AG04450 (cell line): ENCODE data around the gene TENT5C. TPM values are rescaled to one million over a fixed set of nuclear protein-coding genes. Genes with fewer than 3 reads are reported as not detected.

ENCODE experiments used
- CTCF ChIA-PET: fragments of 300-600, 350-600 bp; formaldehyde crosslinking; extraction: SDS; loops from one replicate; lab custom pipeline; 2022; ENCODE audit warnings: antibody characterized with exemption, inconsistent platforms; lab: Charles Lee
- POLR2A ChIA-PET: fragments of 350-600 bp; formaldehyde crosslinking; extraction: SDS; loops from one replicate; lab custom pipeline; 2021; ENCODE audit warnings: antibody characterized with exemption, inconsistent platforms; lab: Yijun Ruan, JAX
- DNase-seq: peaks from one replicate; pipeline ENCODE4 v3.0.0-alpha.2; 2011; ENCODE audit warnings: low read depth, low spot score
- H3K27ac ChIP-seq: one replicate; pipeline ENCODE4 v1.5.1; 2012; ENCODE audit warnings: low read depth, low read length, control low read depth
- H3K27me3 ChIP-seq: one replicate; pipeline ENCODE4 v1.6.0; 2012; ENCODE audit warnings: low read length; ENCODE audit not compliant: control insufficient read depth, insufficient read depth
- H3K4me3 ChIP-seq: 2 replicates; pipeline ENCODE4 v1.5.1; 2011; ENCODE audit warnings: mild to moderate bottlenecking, low read depth, low read length, control low read depth
- H3K9me3 ChIP-seq: 2 replicates; pipeline ENCODE4 v1.5.1; 2012; ENCODE audit warnings: low read length; ENCODE audit not compliant: control insufficient read depth, insufficient read depth
- CTCF ChIP-seq: IDR thresholded peaks from 2 replicates; pipeline ENCODE4 v1.5.1; 2011; ENCODE audit warnings: low read depth, low read length, control low read depth, inconsistent platforms
- polyA plus RNA-seq: library from polyadenylated mRNA; depleted of rRNA; stranded (reverse); fragments of >200 nt; gene quantifications from 2 replicates; pipeline ENCODE4 v1.2.3, GENCODE V29; 2011

TENT5C gene
- polyA plus RNA-seq, 1 experiment, result 29.2 TPM

- no peak overlapping the region for H3K27ac ChIP-seq
- no peak for TF ChIP-seq CTCF
- no peak for DNase-seq
- no peak overlapping the region for H3K4me3 ChIP-seq
- H3K9me3 ChIP-seq, result no peaks in the 10 kb centered on the region; the same call in 1 of the 2 replicates
- CTCF ChIA-PET, result interaction anchor here (0.5 to 2.1 kb wide), 3 partner anchors 39 to 124 kb away, joined by 5 to 9 read pairs (median 5); no protein-coding TSS in a partner anchor
- POLR2A ChIA-PET, result no interaction called here
- no peaks in the 10 kb centered on the region for H3K27me3 ChIP-seq
Measured at GRCh38 chr1:117629625-117630422, 24.0 kb downstream of the TENT5C start.

DNA sequence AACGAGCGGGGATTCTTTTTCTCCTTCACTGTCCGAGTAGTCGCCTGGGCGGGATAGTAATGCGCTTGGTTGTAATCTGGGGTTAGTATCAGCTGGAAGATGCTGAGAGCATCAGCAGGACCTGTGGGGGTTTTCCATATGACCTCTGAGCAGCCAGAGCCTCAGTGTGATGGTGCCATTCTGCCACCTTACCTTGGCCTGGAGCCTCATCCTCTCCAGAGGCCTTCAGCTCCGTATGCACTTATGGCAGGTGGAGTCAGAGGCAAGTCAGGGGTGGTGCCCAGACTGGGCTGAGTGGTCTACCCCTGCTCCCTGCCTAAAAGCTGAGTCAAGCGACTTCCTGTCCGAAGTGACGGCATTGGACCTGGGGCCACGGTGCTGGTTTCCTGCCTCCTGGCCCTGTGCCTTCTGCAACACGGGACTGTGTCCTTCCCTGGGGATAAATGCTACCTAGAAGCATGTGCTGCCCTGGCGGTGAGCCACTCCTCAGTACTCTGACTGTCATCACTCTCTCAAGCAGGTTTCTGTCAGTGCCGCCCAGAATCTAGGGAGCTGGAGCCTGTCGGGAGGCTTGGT lies 24.7 kb downstream of the TENT5C start:
- CTCF ChIA-PET, result interaction anchor here (1.1 to 2.1 kb wide), 3 partner anchors 12 to 124 kb away, joined by 3 to 9 read pairs (median 5); no protein-coding TSS in a partner anchor
- Histone ChIP-seq H3K4me3 (no peak overlapping the region), H3K27me3 (no peaks in the 10 kb centered on the region), H3K27ac (no peak overlapping the region), H3K9me3 (no peaks in the 10 kb centered on the region; the same call in 1 of the 2 replicates)
- TF ChIP-seq CTCF, result no peak
- POLR2A ChIA-PET, result no interaction called here
- DNase-seq, result no peak

DNA sequence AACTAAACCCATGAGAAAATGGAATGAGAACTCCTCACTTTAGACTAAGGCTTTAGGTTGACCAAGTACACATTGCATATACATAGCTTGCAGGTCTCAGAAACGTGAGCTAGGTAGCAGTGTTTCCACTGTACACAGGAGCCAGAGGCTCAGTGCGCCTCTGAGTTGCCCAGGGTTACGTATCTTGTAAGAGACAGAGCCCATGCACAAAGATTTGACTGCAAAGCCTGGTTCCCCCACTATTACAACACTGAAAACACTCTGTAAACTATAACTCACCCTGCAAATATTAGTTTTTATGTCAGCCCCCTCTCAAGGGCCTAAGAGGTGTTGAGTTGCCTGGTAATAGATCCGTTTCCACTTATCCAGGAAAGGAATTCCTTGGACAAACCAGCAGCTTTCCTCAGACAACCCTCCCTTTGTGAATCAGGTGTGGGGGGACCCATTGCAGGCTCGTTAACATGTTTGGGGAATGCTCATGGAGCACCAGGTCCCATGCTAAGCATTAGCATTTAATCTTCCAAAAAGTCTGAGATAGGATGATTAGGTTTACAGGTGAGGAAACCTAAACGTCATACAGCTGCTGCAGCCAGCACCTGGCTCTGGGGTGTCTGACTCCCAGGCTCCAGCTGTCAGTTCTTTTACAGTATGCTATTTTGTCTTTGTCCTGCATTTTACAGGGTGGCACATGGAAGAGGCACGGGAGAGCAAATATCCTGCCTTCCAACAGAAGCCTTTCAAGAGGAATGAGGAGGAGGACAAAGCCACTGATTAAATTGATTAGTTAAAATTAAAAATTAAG lies 25.7 kb downstream of the TENT5C start:
- TF ChIP-seq CTCF, result no peak
- Histone ChIP-seq H3K9me3 (no peaks in the 10 kb centered on the region; the same call in 1 of the 2 replicates), H3K27ac (no peak overlapping the region), H3K27me3 (no peaks in the 10 kb centered on the region), H3K4me3 (no peak overlapping the region)
- DNase-seq, result no peak
- ChIA-PET POLR2A (no interaction called here), CTCF (interaction anchor here (1.1 to 2.1 kb wide), 2 partner anchors 13 to 97 kb away, joined by 3 to 9 read pairs; no protein-coding TSS in a partner anchor)

GRCh38 chr1:117632269-117633067 lies 26.6 kb downstream of the TENT5C start:
- H3K4me3 ChIP-seq, result no peak overlapping the region
- CTCF ChIA-PET, result interaction anchor here (0.5 kb wide), 1 partner anchor 122 kb away, joined by 3 read pairs; no protein-coding TSS in a partner anchor
- H3K9me3 ChIP-seq, result no peaks in the 10 kb centered on the region; the same call in 1 of the 2 replicates
- H3K27ac ChIP-seq, result no peak overlapping the region
- no peak for DNase-seq
- no peak for TF ChIP-seq CTCF
- POLR2A ChIA-PET, result no interaction called here
- peaks cover 2% of the 10 kb centered on the region for H3K27me3 ChIP-seq
